PC-3 (cell line): ENCODE data around the gene KCNQ1.

Source experiments
- CTCF ChIP-seq: fragments of 300-600 bp; sonication (generic); conservative IDR thresholded peaks from 2 replicates; pipeline ENCODE4 v1.5.1; 2017; ENCODE audit warnings: antibody characterized with exemption, low read depth, mild to moderate bottlenecking, low read length
- EZH2 ChIP-seq: fragments of 300-600 bp; sonication (generic); IDR thresholded peaks from one replicate; pipeline ENCODE4 v1.6.1; 2017; ENCODE audit warnings: antibody characterized with exemption, mild to moderate bottlenecking, low read length; ENCODE audit not compliant: unreplicated experiment
- EZH2phosphoT487 ChIP-seq: fragments of 300-600 bp; sonication (generic); IDR thresholded peaks from 2 replicates; pipeline ENCODE4 v1.6.1; 2018; ENCODE audit warnings: mild to moderate bottlenecking, antibody characterized with exemption, low read length, borderline replicate concordance

GRCh38 chr11:2435288-2436012 is 9.4 kb upstream of the KCNQ1 start:
- TF ChIP-seq CTCF: no peak
- no peak for TF ChIP-seq EZH2
- TF ChIP-seq EZH2phosphoT487: no peak
